Stimulated activated CD8-positive, alpha-beta memory T cell treated with anti-CD3 and anti-CD28 coated beads, Interleukin-7, amount 100 ng/mL, for 24 hours (primary cell): ENCODE data around the gene KMT5B.

Experiments
- DNase-seq: peaks from one replicate; pipeline ENCODE4 v3.0.0-alpha.2; 2020; ENCODE audit warnings: low read depth

Gene KMT5B

GRCh38 chr11:68117853-68118470 is 95.1 kb downstream of the KMT5B start:
- DNase-seq, result no peak

GRCh38 chr11:68116974-68117373 is 96.1 kb downstream of the KMT5B start:
- no peak for DNase-seq

- DNase-seq, result no peak
Observed at GRCh38 chr11:68116126-68116525, 97.0 kb downstream of the KMT5B start.

- DNase-seq, result no peak
Observed at GRCh38 chr11:68115285-68115684, 97.8 kb downstream of the KMT5B start.

- DNase-seq, result no peak
Observed at GRCh38 chr11:68113986-68114385, 99.1 kb downstream of the KMT5B start.

GRCh38 chr11:68107689-68108088 is 105.4 kb downstream of the KMT5B start:
- DNase-seq, result no peak

- no peak for DNase-seq
Observed at GRCh38 chr11:68106165-68106940, 106.7 kb downstream of the KMT5B start.
